SK-N-SH (cell line): ENCODE data around the gene ZNF747. TPM values are rescaled to one million over a fixed set of nuclear protein-coding genes. Genes with fewer than 3 reads are reported as not detected.

Experiments
- CTCF ChIA-PET: fragments of 300-600, 350-600 bp; formaldehyde crosslinking; extraction: SDS; loops from one replicate; lab custom pipeline; 2021; lab: Yijun Ruan, JAX
- POLR2A ChIA-PET: fragments of 350-600 bp; sonication (Branson Sonifier 250); formaldehyde crosslinking; extraction: SDS; loops from one replicate; lab custom pipeline; 2020; ENCODE audit warnings: antibody characterized with exemption, inconsistent platforms; lab: Yijun Ruan, JAX
- DNase-seq: peaks from one replicate; pipeline ENCODE4 v3.0.0; 2012
- H2AFZ ChIP-seq: fragments of 200-600 bp; sonication (generic); 2 replicates; pipeline ENCODE4 v1.8.1; 2016; ENCODE audit warnings: antibody characterized with exemption, mild to moderate bottlenecking, low read depth
- H3F3A ChIP-seq: fragments of 200-600 bp; sonication (generic); replicated peaks from 2 replicates; pipeline ENCODE3; 2016; ENCODE audit warnings: antibody characterized with exemption, mild to moderate bottlenecking; ENCODE audit not compliant: insufficient read depth
- H3K27ac ChIP-seq, 2 experiments: fragments of 200-500 bp in 1 of 2; fragments of 200-600 bp in 1 of 2; sonication (Bioruptor generic) in 1 of 2; sonication (generic), shearing (Covaris generic) in 1 of 2; 2 replicates each; pipeline versions ENCODE4 v1.5.1 to v1.6.1; 2014 to 2016; ENCODE audit warnings: low read depth in 2 of 2, inconsistent platforms in 1 of 2, low read length in 1 of 2, mild to moderate bottlenecking in 1 of 2, mixed read lengths in 1 of 2
- H3K27me3 ChIP-seq: fragments of 200-600 bp; sonication (generic), shearing (Covaris generic); 2 replicates; pipeline ENCODE4 v1.6.1; 2016; ENCODE audit warnings: mixed run types; ENCODE audit not compliant: insufficient read depth
- H3K36me3 ChIP-seq, 2 experiments: fragments of 200-500 bp in 1 of 2; fragments of 200-600 bp in 1 of 2; sonication (Bioruptor generic) in 1 of 2; sonication (generic) in 1 of 2; replicated peaks in 1 of 2; 2 replicates each; pipeline versions ENCODE3 to v1.5.1; 2014 to 2016; ENCODE audit warnings: low read length in 1 of 2, mild to moderate bottlenecking in 1 of 2; ENCODE audit not compliant: insufficient read depth in 2 of 2, control insufficient read depth in 1 of 2
- H3K4me1 ChIP-seq, 2 experiments: fragments of 200-500 bp in 1 of 2; fragments of 200-600 bp in 1 of 2; sonication (Bioruptor generic) in 1 of 2; sonication (generic), shearing (Covaris generic) in 1 of 2; 2 replicates each; pipeline versions ENCODE4 v1.5.1 to v1.6.1; 2014 to 2016; ENCODE audit warnings: low read depth in 1 of 2, low read length in 1 of 2, mixed run types in 1 of 2; ENCODE audit not compliant: insufficient read depth in 2 of 2, control insufficient read depth in 1 of 2
- H3K4me2 ChIP-seq: fragments of 200-600 bp; sonication (generic), shearing (Covaris generic); 2 replicates; pipeline ENCODE4 v1.6.1; 2017; ENCODE audit warnings: mixed run types
- H3K4me3 ChIP-seq, 2 experiments: fragments of 200-500 bp in 1 of 2; fragments of 200-600 bp in 1 of 2; sonication (Bioruptor generic) in 1 of 2; sonication (generic), shearing (Covaris generic) in 1 of 2; 2 replicates each; pipeline versions ENCODE4 v1.5.1 to v1.8.1; 2014 to 2016; ENCODE audit warnings: low read depth in 2 of 2, inconsistent platforms in 1 of 2, low read length in 1 of 2, mild to moderate bottlenecking in 1 of 2, mixed read lengths in 1 of 2, moderate library complexity in 1 of 2
- H3K79me2 ChIP-seq: fragments of 200-600 bp; sonication (generic); 2 replicates; pipeline ENCODE4 v1.8.1; 2017; ENCODE audit warnings: mild to moderate bottlenecking; ENCODE audit not compliant: insufficient read depth
- H3K9ac ChIP-seq: fragments of 200-600 bp; sonication (generic); 2 replicates; pipeline ENCODE4 v1.6.1; 2017; ENCODE audit warnings: mixed run types
- H3K9me2 ChIP-seq: fragments of 200-600 bp; sonication (generic); 2 replicates; pipeline ENCODE4 v1.6.1; 2017; ENCODE audit warnings: mixed run types
- H3K9me3 ChIP-seq: fragments of 200-600 bp; sonication (generic); 2 replicates; pipeline ENCODE4 v1.6.1; 2017; ENCODE audit warnings: mixed run types, mild to moderate bottlenecking, moderate library complexity
- H4K20me1 ChIP-seq: fragments of 200-600 bp; sonication (generic); 2 replicates; pipeline ENCODE4 v1.6.1; 2017; ENCODE audit warnings: mild to moderate bottlenecking, mixed run types; ENCODE audit not compliant: insufficient read depth
- ELF1 ChIP-seq: IDR thresholded peaks from 2 replicates; pipeline ENCODE4 v1.4.0; 2012
- JUND ChIP-seq: IDR thresholded peaks from 2 replicates; pipeline ENCODE4 v1.4.0; 2012
- MEF2A ChIP-seq: IDR thresholded peaks from 2 replicates; pipeline ENCODE4 v1.4.0; 2012; ENCODE audit warnings: low read depth, borderline replicate concordance
- POLR2AphosphoS5 ChIP-seq: IDR thresholded peaks from 2 replicates; pipeline ENCODE4 v1.6.1; 2012; ENCODE audit warnings: low read depth, low read length
- REST ChIP-seq: IDR thresholded peaks from 2 replicates; pipeline ENCODE4 v1.6.1; 2012; ENCODE audit warnings: mild to moderate bottlenecking, low read depth, low read length, moderate library complexity
- RFX5 ChIP-seq: IDR thresholded peaks from 2 replicates; pipeline ENCODE4 v1.6.1; 2012; ENCODE audit warnings: mild to moderate bottlenecking, improper control_type of control experiment, low read length
- RXRA ChIP-seq: IDR thresholded peaks from 2 replicates; pipeline ENCODE4 v1.4.0; 2012; ENCODE audit warnings: low read depth, mild to moderate bottlenecking, borderline replicate concordance
- SIN3A ChIP-seq: IDR thresholded peaks from 2 replicates; pipeline ENCODE4 v1.6.1; 2012; ENCODE audit warnings: low read depth, mild to moderate bottlenecking, low read length, moderate library complexity, borderline replicate concordance
- SMC3 ChIP-seq: IDR thresholded peaks from 2 replicates; pipeline ENCODE4 v1.6.1; 2012; ENCODE audit warnings: low read depth, low read length, improper control_type of control experiment
- TAF1 ChIP-seq: IDR thresholded peaks from 2 replicates; pipeline ENCODE4 v1.6.1; 2012; ENCODE audit warnings: low read depth, mild to moderate bottlenecking, low read length, moderate library complexity, borderline replicate concordance
- WGBS: methylation state at CpG from one replicate; pipeline ENCODE4 v1.1.6; 2017; ENCODE audit warnings: low lambda C conversion rate; 5-methylcytosine and 5-hydroxymethylcytosine counted together
- polyA plus RNA-seq, 3 experiments: library from polyadenylated mRNA; depleted of rRNA; stranded (reverse); fragments of >200 nt; gene quantifications; 2 replicates each; pipeline ENCODE4 v1.2.3, GENCODE V29; 2012
- TF ChIP-seq, protein P1 (sequence below): IDR thresholded peaks from 2 replicates; pipeline ENCODE4 v1.4.0; 2012; ENCODE audit warnings: low read depth, borderline replicate concordance
- TF ChIP-seq, protein P2 (sequence below): fragments of 150-350 bp; IDR thresholded peaks from 2 replicates; pipeline ENCODE4 v1.6.1; 2016; ENCODE audit warnings: mild to moderate bottlenecking, low read depth, low read length

The ZNF747 gene
- polyA plus RNA-seq, 1 of the 3 experiments (the other 2 are of a cell fraction), result 5.8 TPM

DNA sequence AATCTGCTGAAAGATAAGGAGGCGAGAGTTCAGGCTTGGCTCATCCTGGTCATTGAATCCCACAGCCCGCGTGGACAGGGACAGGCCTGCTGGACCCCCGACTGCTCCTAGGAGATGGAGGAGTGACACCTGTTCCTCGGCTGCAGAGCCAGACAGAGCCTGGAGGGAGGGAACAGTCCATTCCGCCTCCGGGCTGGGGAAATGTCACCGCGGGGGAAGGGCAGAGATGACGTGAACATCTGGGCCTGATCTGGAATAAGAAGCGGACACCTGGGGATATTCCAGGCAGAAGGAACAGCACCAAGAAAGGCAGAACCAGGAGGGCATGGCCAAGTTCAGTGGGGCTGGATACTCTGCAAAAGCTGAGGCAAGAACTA lies 1.5 kb downstream of the ZNF747 start:
- Histone ChIP-seq H3K4me1 (peaks cover 8 to 18% of the 10 kb centered on the region in 2 experiments; a peak in 3 of 4 replicates), H3K27me3 (no peaks in the 10 kb centered on the region), H3K36me3 (peaks cover 10 to 14% of the 10 kb centered on the region in 2 experiments), H4K20me1 (no peaks in the 10 kb centered on the region), H3K9ac (no peak overlapping the region), H3K4me2 (0 out of 2 replicates have a peak overlapping the region, but pooled peaks have one; percentile 83), H3K79me2 (peaks cover 16% of the 10 kb centered on the region), H3K9me3 (no peaks in the 10 kb centered on the region), H3K27ac (no peak overlapping the region), H3F3A (peaks cover 7% of the 10 kb centered on the region), H3K9me2 (no peaks in the 10 kb centered on the region), H2AFZ (no peak overlapping the region), H3K4me3 (no peak overlapping the region)
- DNase-seq, result no peak
- WGBS, result 93% methylated on average over 11 of the region's 11 CpGs
- CTCF ChIA-PET, result interaction anchor here (0.9 to 1.4 kb wide), 3 partner anchors 24 to 103 kb away, joined by 3 to 4 read pairs (median 3); partner anchors contain the start of gene DCTPP1
- POLR2A ChIA-PET, result no interaction called here
- TF ChIP-seq REST (no peak), ELF1 (no peak), RXRA (no peak), SIN3A (no peak), POLR2AphosphoS5 (no peak), JUND (no peak), SMC3 (no peak), TAF1 (no peak), RFX5 (no peak), MEF2A (no peak)
- TF ChIP-seq, protein P1, sequence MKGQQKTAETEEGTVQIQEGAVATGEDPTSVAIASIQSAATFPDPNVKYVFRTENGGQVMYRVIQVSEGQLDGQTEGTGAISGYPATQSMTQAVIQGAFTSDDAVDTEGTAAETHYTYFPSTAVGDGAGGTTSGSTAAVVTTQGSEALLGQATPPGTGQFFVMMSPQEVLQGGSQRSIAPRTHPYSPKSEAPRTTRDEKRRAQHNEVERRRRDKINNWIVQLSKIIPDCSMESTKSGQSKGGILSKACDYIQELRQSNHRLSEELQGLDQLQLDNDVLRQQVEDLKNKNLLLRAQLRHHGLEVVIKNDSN, result no peak
- TF ChIP-seq, protein P2, sequence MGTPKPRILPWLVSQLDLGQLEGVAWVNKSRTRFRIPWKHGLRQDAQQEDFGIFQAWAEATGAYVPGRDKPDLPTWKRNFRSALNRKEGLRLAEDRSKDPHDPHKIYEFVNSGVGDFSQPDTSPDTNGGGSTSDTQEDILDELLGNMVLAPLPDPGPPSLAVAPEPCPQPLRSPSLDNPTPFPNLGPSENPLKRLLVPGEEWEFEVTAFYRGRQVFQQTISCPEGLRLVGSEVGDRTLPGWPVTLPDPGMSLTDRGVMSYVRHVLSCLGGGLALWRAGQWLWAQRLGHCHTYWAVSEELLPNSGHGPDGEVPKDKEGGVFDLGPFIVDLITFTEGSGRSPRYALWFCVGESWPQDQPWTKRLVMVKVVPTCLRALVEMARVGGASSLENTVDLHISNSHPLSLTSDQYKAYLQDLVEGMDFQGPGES, result no peak
